Chondrocyte (in vitro differentiated cells): ENCODE measurements around the gene ATP4A. TPM values are rescaled to one million over a fixed set of nuclear protein-coding genes. Genes with fewer than 3 reads are reported as not detected.

Source experiments
- DNase-seq: peaks from one replicate; pipeline ENCODE4 v3.0.0; 2021; ENCODE audit warnings: mixed read lengths, low spot score
- H3K27ac Mint-ChIP-seq: one replicate; pipeline ENCODE4 v1.8.0; 2021; ENCODE audit warnings: mild to moderate bottlenecking, moderate library complexity, mixed read lengths; ENCODE audit not compliant: unreplicated experiment
- H3K27me3 Mint-ChIP-seq: 2 replicates; pipeline ENCODE4 v1.8.0; 2021; ENCODE audit warnings: low read depth, mixed read lengths
- H3K36me3 Mint-ChIP-seq: 2 replicates; pipeline ENCODE4 v1.8.0; 2021; ENCODE audit warnings: low read depth, mixed read lengths
- H3K4me1 Mint-ChIP-seq: 2 replicates; pipeline ENCODE4 v1.8.0; 2021; ENCODE audit warnings: low read depth, mild to moderate bottlenecking, mixed read lengths
- H3K4me3 Mint-ChIP-seq: one replicate; pipeline ENCODE4 v1.8.0; 2021; ENCODE audit warnings: mild to moderate bottlenecking, moderate library complexity, mixed read lengths; ENCODE audit not compliant: unreplicated experiment
- H3K9me3 Mint-ChIP-seq: 2 replicates; pipeline ENCODE4 v1.8.0; 2021; ENCODE audit warnings: low read depth, mixed read lengths
- CTCF ChIP-seq: fragments of 200-600 bp; sonication (generic); IDR thresholded peaks from 2 replicates; pipeline ENCODE4 v1.5.0; 2021; ENCODE audit warnings: antibody characterized with exemption, mild to moderate bottlenecking, moderate library complexity
- long read RNA-seq: library from polyadenylated mRNA; stranded (forward); transcript quantifications from one replicate; pipeline ENCODE4 v2.0.0, GENCODE V29; 2021
- total RNA-seq: library from RNA; stranded (reverse); gene quantifications from 3 replicates; pipeline ENCODE4 v1.2.1, GENCODE V29; 2021

The ATP4A gene
- total RNA-seq: not detected in 3 replicates
- long read RNA-seq: 0 reads

GRCh38 chr19:35563207-35563829, at the start of gene ATP4A:
ATP4A (minus strand) TSS chr19:35563658; CDS start chr19:35563629, 29 bp downstream.
- no peaks in the 10 kb centered on the region for H3K9me3 Mint-ChIP-seq
- peaks cover 42% of the 10 kb centered on the region for H3K27me3 Mint-ChIP-seq
- no peaks in the 10 kb centered on the region for H3K36me3 Mint-ChIP-seq
- no peak for TF ChIP-seq CTCF
- H3K4me3 Mint-ChIP-seq: no peak within 1 kb of the TSS
- H3K4me1 Mint-ChIP-seq: no peaks in the 10 kb centered on the region
- DNase-seq: no peak
- H3K27ac Mint-ChIP-seq: no peak within 1 kb of the TSS

GRCh38 chr19:35612559-35613321, 49.3 kb upstream of the ATP4A start, which contains the start of gene HAUS5:
HAUS5 (plus strand) TSS chr19:35612735; CDS start chr19:35612795, 60 bp downstream.
- H3K4me3 Mint-ChIP-seq: peak within 1 kb of the TSS; percentile 74
- peak within 1 kb of the TSS; percentile 45 for H3K27ac Mint-ChIP-seq
- H3K36me3 Mint-ChIP-seq: peaks cover 6% of the 10 kb centered on the region
- peaks cover 7% of the 10 kb centered on the region for H3K9me3 Mint-ChIP-seq
- TF ChIP-seq CTCF: no peak
- H3K27me3 Mint-ChIP-seq: peaks cover 3% of the 10 kb centered on the region
- DNase-seq: no peak
- H3K4me1 Mint-ChIP-seq: peaks cover 8% of the 10 kb centered on the region

GRCh38 chr19:35612224-35612558, 48.7 kb upstream of the ATP4A start:
- no peak for DNase-seq
- Mint-ChIP-seq H3K4me1 (peaks cover 8% of the 10 kb centered on the region), H3K27me3 (peaks cover 3% of the 10 kb centered on the region), H3K27ac (peak overlapping the region; percentile 45), H3K9me3 (peaks cover 11% of the 10 kb centered on the region), H3K4me3 (peak overlapping the region; percentile 74), H3K36me3 (peaks cover 6% of the 10 kb centered on the region)
- no peak for TF ChIP-seq CTCF

GRCh38 chr19:35609851-35610353, 46.4 kb upstream of the ATP4A start:
- H3K27me3 Mint-ChIP-seq: peaks cover 3% of the 10 kb centered on the region
- H3K9me3 Mint-ChIP-seq: peaks cover 17% of the 10 kb centered on the region
- H3K4me1 Mint-ChIP-seq: peaks cover 8% of the 10 kb centered on the region

More at GRCh38 chr19:35609851-35610353, 46.4 kb upstream of the ATP4A start:
- Mint-ChIP-seq H3K4me3 (no peak overlapping the region), H3K27ac (no peak overlapping the region), H3K36me3 (peaks cover 3% of the 10 kb centered on the region)
- TF ChIP-seq CTCF: no peak
- DNase-seq: no peak
